Measurements from ENCODE around the gene VRK1.
"Not testable (repeated sequence)": the region's sequence is repeated elsewhere in the genome, so short reads cannot be mapped to it uniquely, and the experiment has no call there.

VRK1 gene

GRCh38 chr14:96796851-96797581 lies at the start of gene VRK1:
TSS of gene VRK1 (plus strand) at chr14:96797382. CDS start at chr14:96833472, 36,090 bp downstream.
- Mint-ChIP-seq H3K36me3 (no peaks in the 10 kb centered on the region), H3K27me3 (peaks cover 20 to 32% of the 10 kb centered on the region in 2 donors), H3K27ac (peak within 1 kb of the TSS; percentile 96), H3K4me1 (peaks cover 13 to 19% of the 10 kb centered on the region in 2 donors), H3K9me3 (no peaks in the 10 kb centered on the region), H3K4me3 (peak within 1 kb of the TSS; percentile 96)
- ATAC-seq (replicated peaks) (peak; percentile 97 to 98), DNase-seq (peak; percentile 95)

- Mint-ChIP-seq H3K4me1 (no peaks in the 10 kb centered on the region), H3K36me3 (no peaks in the 10 kb centered on the region), H3K27ac (no peak overlapping the region), H3K9me3 (no peaks in the 10 kb centered on the region), H3K27me3 (peaks cover 41 to 47% of the 10 kb centered on the region in 2 donors), H3K4me3 (no peak overlapping the region)
- DNase-seq (no peak), ATAC-seq (replicated peaks) (no peak)
Measured at GRCh38 chr14:96747608-96748007, 49.6 kb upstream of the VRK1 start.

GRCh38 chr14:96748362-96748761 lies 48.8 kb upstream of the VRK1 start:
- H3K4me1 Mint-ChIP-seq, result no peaks in the 10 kb centered on the region
- no peaks in the 10 kb centered on the region for H3K9me3 Mint-ChIP-seq
- no peak overlapping the region for H3K4me3 Mint-ChIP-seq
- H3K36me3 Mint-ChIP-seq, result no peaks in the 10 kb centered on the region
- ATAC-seq (replicated peaks) (no peak), DNase-seq (no peak)
- peaks cover 38 to 44% of the 10 kb centered on the region in 2 donors for H3K27me3 Mint-ChIP-seq
- H3K27ac Mint-ChIP-seq, result no peak overlapping the region

- Mint-ChIP-seq H3K4me1 (no peaks in the 10 kb centered on the region), H3K27ac (no peak overlapping the region), H3K9me3 (no peaks in the 10 kb centered on the region), H3K4me3 (no peak overlapping the region), H3K27me3 (peaks cover 15 to 26% of the 10 kb centered on the region in 2 donors), H3K36me3 (no peaks in the 10 kb centered on the region)
- ATAC-seq (replicated peaks) (no peak), DNase-seq (no peak)
Measured at GRCh38 chr14:96751505-96751904, 45.7 kb upstream of the VRK1 start.

- Mint-ChIP-seq H3K4me1 (no peaks in the 10 kb centered on the region), H3K36me3 (no peaks in the 10 kb centered on the region), H3K4me3 (no peak overlapping the region), H3K9me3 (no peaks in the 10 kb centered on the region), H3K27ac (no peak overlapping the region), H3K27me3 (peaks cover 17 to 28% of the 10 kb centered on the region in 2 donors)
- no peak for ATAC-seq (replicated peaks)
- no peak for DNase-seq
Measured at GRCh38 chr14:96752125-96752524, 45.1 kb upstream of the VRK1 start.

- H3K9me3 Mint-ChIP-seq, result no peaks in the 10 kb centered on the region
- no peaks in the 10 kb centered on the region for H3K4me1 Mint-ChIP-seq
- DNase-seq (no peak), ATAC-seq (replicated peaks) (no peak)
- no peaks in the 10 kb centered on the region for H3K36me3 Mint-ChIP-seq
- no peak overlapping the region for H3K27ac Mint-ChIP-seq
- no peak overlapping the region for H3K4me3 Mint-ChIP-seq
- H3K27me3 Mint-ChIP-seq, result peaks cover 21 to 31% of the 10 kb centered on the region in 2 donors
Measured at GRCh38 chr14:96752594-96752993, 44.6 kb upstream of the VRK1 start.

GRCh38 chr14:96754162-96754844 lies 42.9 kb upstream of the VRK1 start:
- Mint-ChIP-seq H3K36me3 (no peaks in the 10 kb centered on the region), H3K4me1 (no peaks in the 10 kb centered on the region), H3K4me3 (no peak overlapping the region), H3K9me3 (no peaks in the 10 kb centered on the region), H3K27me3 (peaks cover 22 to 35% of the 10 kb centered on the region in 2 donors), H3K27ac (no peak overlapping the region)
- ATAC-seq (replicated peaks) (no peak), DNase-seq (no peak)

- H3K27me3 Mint-ChIP-seq, result peaks cover 22 to 35% of the 10 kb centered on the region in 2 donors
- no peaks in the 10 kb centered on the region for H3K36me3 Mint-ChIP-seq
- no peak for ATAC-seq (replicated peaks)
- no peak overlapping the region for H3K27ac Mint-ChIP-seq
- no peaks in the 10 kb centered on the region for H3K4me1 Mint-ChIP-seq
- H3K4me3 Mint-ChIP-seq, result no peak overlapping the region
- DNase-seq, result no peak
- H3K9me3 Mint-ChIP-seq, result no peaks in the 10 kb centered on the region
Measured at GRCh38 chr14:96754845-96755184, 42.4 kb upstream of the VRK1 start.

GRCh38 chr14:96756745-96757144 lies 40.4 kb upstream of the VRK1 start:
- peaks cover 18 to 36% of the 10 kb centered on the region in 2 donors for H3K27me3 Mint-ChIP-seq
- no peaks in the 10 kb centered on the region for H3K36me3 Mint-ChIP-seq
- no peaks in the 10 kb centered on the region for H3K9me3 Mint-ChIP-seq
- no peak for DNase-seq
- H3K4me1 Mint-ChIP-seq, result no peaks in the 10 kb centered on the region
- no peak overlapping the region for H3K27ac Mint-ChIP-seq
- ATAC-seq (replicated peaks), result no peak
- H3K4me3 Mint-ChIP-seq, result no peak overlapping the region

GRCh38 chr14:96757456-96757855 lies 39.7 kb upstream of the VRK1 start:
- Mint-ChIP-seq H3K4me3 (no peak overlapping the region), H3K9me3 (no peaks in the 10 kb centered on the region), H3K4me1 (peaks cover 0 to 1% of the 10 kb centered on the region in 2 donors), H3K27me3 (peaks cover 18 to 36% of the 10 kb centered on the region in 2 donors), H3K27ac (no peak overlapping the region), H3K36me3 (no peaks in the 10 kb centered on the region)
- no peak for ATAC-seq (replicated peaks)
- no peak for DNase-seq

- ATAC-seq (replicated peaks), result no peak
- H3K27me3 Mint-ChIP-seq, result peaks cover 12 to 26% of the 10 kb centered on the region in 2 donors
- peaks cover 0 to 3% of the 10 kb centered on the region in 2 donors for H3K4me1 Mint-ChIP-seq
- no peaks in the 10 kb centered on the region for H3K9me3 Mint-ChIP-seq
- H3K4me3 Mint-ChIP-seq, result no peak overlapping the region
- H3K36me3 Mint-ChIP-seq, result no peaks in the 10 kb centered on the region
- no peak overlapping the region for H3K27ac Mint-ChIP-seq
- no peak for DNase-seq
Measured at GRCh38 chr14:96761066-96761465, 36.1 kb upstream of the VRK1 start.

- Mint-ChIP-seq H3K27ac (no peak overlapping the region), H3K27me3 (peaks cover 5 to 24% of the 10 kb centered on the region in 2 donors), H3K4me3 (peak overlapping the region; percentile 51 to 66), H3K36me3 (no peaks in the 10 kb centered on the region), H3K4me1 (peaks cover 0 to 3% of the 10 kb centered on the region in 2 donors), H3K9me3 (no peaks in the 10 kb centered on the region)
- DNase-seq, result peak; percentile 31
- peak; percentile 99 to 100 for ATAC-seq (replicated peaks)
Measured at GRCh38 chr14:96762650-96763049, 34.5 kb upstream of the VRK1 start.

GRCh38 chr14:96764012-96764411 lies 33.2 kb upstream of the VRK1 start:
- H3K4me3 Mint-ChIP-seq, result no peak overlapping the region
- peaks cover 0 to 3% of the 10 kb centered on the region in 2 donors for H3K4me1 Mint-ChIP-seq
- peaks cover 11 to 24% of the 10 kb centered on the region in 2 donors for H3K27me3 Mint-ChIP-seq
- DNase-seq, result no peak
- H3K27ac Mint-ChIP-seq, result no peak overlapping the region
- H3K9me3 Mint-ChIP-seq, result no peaks in the 10 kb centered on the region
- no peaks in the 10 kb centered on the region for H3K36me3 Mint-ChIP-seq
- no peak for ATAC-seq (replicated peaks)

GRCh38 chr14:96765205-96765604 lies 32.0 kb upstream of the VRK1 start:
- H3K36me3 Mint-ChIP-seq; H3K4me3 Mint-ChIP-seq; DNase-seq; H3K27ac Mint-ChIP-seq; H3K4me1 Mint-ChIP-seq; ATAC-seq (replicated peaks); H3K9me3 Mint-ChIP-seq: not testable (repeated sequence)
- H3K27me3 Mint-ChIP-seq, result peaks cover 20 to 33% of the 10 kb centered on the region in 2 donors

GRCh38 chr14:96772929-96773328 lies 24.3 kb upstream of the VRK1 start:
- ATAC-seq (replicated peaks), result no peak
- H3K27ac Mint-ChIP-seq, result no peak overlapping the region
- H3K27me3 Mint-ChIP-seq, result peaks cover 39 to 57% of the 10 kb centered on the region in 2 donors
- H3K9me3 Mint-ChIP-seq, result no peaks in the 10 kb centered on the region
- H3K4me3 Mint-ChIP-seq, result no peak overlapping the region
- no peaks in the 10 kb centered on the region for H3K4me1 Mint-ChIP-seq
- DNase-seq, result no peak
- H3K36me3 Mint-ChIP-seq, result no peaks in the 10 kb centered on the region
